Nucleus accumbens (tissue), 56 donors: ENCODE measurements around the gene ALKBH3.

ENCODE experiments used
- DNase-seq, 56 donors: peaks; one replicate each; lab custom pipeline; 2025; lab: John Stamatoyannopoulos, UW

The ALKBH3 gene

DNA sequence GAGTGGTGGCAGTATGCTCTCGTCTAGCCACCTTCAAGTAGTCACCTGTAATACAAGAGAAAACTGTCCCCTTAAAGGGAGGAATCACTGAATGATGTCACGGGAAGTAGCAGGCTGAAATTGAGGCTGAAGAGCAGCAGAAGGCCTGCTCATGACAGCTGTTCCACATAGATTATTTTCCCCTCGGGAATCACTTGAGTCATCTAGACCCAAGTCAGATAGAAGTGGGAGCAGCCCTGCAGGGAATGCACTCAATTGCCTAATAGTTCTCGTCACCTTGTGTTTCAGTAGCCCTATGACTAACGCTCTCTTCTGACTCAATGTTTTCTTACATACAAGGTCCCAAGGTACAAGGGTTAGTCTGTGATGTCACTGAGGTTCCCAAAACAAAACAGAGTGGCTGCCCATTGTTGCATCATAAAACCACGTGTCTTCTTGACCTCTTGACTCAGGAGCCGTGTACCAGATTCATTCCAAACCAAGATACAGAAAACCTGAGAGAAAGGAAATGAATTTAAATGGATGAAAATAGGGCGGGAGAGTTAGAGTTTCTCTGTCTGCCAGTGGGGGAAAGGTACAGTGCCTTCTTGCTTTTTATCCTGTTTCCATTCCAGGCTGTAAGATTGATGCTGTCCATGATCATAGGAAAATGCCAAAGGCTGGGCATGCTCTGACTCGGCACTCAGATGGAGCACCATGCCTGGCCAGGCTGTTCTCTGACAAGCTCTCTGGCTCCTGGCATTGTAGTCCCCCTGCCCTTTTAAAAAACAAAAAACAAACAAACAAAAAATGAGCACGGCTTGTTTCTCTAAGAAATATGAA, 40.2 kb downstream of the ALKBH3 start:
- peak in 8 of 56 donors; percentile 13 to 58 (median 29) for DNase-seq

DNA sequence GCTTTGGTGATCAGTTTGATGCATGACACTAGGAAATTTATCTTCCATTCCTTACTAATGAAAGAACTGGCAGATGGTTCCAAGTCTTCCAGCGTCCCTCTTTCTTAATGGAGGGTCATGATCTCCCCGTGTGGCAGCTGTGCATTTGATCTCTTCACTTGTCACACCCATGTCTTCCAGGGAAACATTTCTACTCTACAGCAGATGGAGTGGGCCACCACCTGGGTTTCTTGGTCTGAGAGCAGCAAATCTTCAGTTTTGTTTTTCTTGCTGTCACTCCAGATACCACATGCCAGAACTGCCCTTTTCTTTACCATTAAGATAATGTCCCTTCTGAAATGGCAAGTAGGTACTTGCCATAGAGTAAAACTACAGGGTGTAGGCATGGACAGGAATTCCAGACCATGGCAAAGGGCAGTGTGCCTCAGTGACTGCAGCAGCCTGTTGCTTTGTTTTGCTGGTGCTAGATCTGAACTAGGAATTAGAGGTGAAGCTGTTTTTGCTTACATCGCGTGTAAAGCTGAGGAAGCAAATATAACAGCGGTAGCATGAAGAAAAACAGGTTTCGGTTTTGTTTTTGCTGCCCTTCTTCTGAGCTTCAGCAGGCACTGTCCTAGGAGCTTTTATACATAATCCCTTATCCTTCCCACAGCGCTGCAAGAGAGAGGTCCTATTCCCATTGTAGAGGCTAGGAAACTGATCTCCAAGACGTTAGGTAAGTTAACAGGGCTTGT, 41.1 kb downstream of the ALKBH3 start:
- no peak for DNase-seq

DNA sequence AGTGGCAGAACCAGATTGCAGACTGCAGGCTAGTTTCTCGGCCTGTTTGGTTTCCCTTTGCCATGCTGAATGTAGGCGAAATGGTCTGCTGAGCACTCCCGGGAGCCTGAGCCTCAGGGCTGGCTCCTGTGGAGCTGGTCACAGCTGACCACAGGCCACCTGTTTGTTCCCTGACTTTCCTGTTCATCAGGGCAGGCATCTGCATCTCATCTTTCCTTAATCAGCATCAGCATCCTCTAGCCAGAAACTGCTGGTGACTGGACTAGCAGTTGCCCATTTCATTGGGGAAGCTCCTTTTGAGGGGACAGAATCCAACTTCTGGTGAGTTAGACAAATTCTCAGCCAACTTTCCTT, 41.6 kb downstream of the ALKBH3 start:
- no peak for DNase-seq

DNA sequence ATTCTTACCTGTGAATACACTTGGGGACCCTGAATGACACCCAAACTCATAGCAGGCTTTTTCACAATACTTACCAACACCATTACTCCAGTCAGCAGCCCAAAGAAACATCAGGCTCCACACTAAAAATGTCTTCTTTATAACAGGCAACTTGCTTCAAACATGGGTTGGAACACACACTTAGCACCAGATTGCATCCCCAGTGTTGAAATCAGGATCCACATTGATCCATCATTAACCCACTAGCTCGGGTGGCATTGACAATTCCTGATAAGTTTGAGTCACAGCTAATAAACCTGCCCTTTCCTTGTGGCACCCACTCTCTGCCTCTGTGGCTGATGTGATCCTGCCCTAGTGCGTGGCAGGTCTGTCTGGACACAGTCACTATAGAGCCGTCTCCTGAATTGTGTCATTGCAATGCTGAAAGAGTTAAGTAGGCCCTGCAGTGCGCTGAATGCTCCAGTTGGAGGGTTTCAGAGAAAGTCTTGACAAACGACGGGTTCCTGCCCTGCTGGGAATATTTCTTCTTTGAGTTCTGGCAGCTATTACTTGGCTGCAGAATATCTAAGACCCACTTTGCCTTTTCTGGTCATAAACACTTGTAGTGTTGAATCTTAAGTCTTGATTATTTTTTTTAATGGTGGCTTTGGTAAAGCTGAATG, 42.2 kb downstream of the ALKBH3 start:
- peak in 1 of 56 donors; percentile 18 for DNase-seq

DNA sequence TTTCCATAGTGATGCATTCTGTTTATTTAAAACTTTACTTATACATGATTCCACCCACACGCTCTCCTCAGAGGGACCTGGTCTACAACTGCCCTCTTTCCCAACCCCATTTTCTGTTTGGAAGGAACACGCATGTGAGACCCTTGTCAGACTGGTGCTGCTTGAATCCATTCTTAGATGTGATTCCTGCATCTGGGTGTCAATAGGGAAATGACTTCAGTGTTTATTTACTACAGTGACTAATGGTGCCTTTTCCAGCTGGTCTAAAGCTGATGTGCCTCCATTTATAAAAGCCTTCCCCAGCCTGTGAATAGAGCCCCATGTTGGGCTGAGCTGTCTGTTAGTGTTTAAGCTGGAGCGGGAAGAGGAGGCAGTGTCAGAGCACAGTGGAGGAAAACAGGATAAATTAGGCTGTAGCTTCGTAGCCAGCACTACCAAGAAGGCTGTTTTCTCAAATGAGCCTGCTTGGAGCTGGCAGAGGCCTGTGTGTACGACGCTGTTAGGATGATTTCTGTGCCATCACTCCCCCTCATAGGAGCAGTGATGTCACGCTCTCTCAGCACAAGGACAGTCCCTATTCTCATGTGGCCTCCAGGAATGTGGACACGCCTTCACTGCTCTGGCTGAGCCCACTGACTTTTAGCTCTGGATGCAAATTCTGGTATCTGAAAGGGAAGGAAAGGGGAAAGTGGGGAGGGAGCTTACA, 42.9 kb downstream of the ALKBH3 start:
- DNase-seq: peak in 36 of 56 donors; percentile 20 to 88 (median 52)

DNA sequence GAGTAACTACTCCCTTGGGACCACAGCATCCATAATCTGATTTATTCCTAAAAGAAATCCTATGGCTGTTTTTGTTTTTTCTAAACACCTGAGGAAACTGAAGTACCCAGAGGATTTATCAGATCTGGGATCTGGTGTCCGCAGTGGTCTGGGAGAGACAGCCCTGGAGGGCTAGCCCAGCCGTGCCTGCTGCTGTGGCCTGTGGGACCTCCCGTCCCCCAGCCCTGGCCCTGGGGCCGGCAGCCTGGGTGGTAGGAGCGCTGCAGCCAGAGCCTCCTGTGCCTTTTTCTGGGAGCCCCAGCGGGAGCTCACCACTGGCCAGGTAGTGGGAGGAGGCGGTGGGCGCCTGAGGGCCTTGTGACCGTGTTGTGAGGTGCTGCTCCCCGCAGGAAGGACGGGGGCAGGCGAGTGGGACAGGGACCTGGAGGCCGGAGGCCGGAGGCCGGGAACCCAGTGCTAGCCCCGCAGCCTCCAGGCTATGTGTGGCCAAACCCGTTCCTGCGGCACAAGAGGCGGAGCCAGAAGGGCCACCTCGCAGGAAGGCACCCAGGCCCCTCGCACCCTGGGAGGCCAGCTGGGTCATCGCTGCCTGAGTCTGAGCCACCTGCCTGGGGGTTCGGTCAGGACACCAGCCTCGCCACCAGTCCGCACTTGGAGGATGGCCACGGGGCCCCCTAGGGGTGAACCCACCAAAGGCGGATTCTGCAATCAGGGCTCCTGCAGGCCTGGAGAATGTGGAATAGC, 43.7 kb downstream of the ALKBH3 start:
- no peak for DNase-seq

DNA sequence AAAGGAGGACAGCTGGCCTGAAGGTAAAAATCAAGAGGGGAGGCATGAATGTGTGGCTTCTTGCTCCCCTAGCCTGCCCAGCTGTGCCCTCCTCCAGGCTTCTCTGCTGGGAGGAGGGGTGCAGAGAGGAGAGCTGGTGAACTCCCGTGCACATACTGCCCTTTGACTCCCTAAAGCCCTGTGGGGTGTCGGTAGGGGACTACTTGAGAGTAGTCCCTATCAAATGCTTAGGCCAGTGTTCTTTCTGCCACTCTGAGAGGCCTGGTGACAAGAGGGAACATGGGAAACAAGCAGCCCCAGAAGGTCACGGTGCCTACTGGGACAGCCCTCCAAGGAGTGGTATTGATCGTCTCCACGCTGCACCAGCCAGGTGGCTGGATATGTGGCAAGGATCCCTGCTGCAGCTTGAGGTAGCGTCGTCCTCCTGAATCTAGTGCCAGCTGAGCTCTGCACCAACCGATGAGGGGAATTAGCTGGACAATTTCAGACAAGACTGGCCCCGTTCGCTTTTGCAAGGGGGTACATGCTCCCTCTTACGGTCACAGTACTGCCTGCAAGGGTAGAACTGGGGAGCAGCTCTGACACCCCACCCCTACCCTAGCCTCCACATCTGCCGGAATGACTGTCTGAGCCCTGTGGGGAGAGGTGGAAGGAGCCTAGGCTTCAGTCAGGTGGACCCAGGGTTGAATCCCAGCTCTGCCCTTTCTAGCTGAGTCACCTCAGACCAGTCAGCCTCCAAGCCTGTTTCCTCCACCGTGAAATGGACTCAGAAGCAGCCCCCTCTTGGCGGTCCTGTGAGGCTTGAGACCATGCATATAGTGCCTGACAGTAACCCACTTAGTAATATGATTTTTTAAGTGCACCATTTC, 44.7 kb downstream of the ALKBH3 start:
- no peak for DNase-seq

DNA sequence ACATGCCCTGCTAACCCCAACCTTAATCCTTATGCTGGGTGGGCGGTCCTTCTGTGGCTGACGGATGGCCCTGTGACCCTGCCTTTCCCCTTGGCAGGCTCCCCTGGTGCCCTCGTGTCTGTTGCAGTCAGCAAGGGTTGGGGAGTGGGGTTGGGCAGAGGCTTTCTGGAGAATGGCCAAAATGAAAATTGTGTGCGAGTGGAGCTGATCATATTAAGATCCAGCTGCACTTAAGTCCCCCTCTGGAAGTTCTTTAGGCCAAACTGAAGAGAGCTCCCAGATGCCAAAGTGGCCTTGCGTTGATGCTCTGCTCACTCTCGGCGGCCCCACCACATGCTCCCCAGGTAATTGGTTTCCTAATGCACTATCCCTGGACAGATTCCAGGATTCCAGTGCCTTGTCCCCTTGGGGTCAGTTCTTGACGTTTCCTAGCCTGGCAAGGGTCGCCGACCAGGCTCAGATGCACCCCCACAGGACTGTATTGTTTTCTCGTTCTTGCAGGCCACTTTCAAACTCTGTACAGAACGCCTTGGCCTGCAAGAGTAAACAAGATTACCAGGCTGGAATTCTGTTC, 45.4 kb downstream of the ALKBH3 start:
- DNase-seq: no peak

DNA sequence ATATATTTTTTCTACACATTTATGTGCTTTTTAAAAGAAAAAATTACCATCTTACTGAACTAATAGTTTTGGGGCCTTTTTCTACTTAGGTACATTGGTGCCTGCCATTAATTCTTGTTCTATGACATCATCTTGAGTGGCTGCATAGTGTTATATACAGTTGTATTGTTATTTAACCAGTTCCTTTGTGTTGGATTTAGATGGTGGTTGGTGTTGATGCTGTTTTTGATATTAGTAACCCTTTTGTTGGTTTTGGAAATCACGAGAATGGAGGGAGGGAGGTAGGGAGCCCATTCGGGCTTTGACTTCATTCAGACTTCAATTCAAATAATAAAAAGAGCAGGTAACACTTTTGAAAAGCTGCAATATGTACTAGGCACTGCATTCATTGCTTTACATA, 46.4 kb downstream of the ALKBH3 start:
- DNase-seq: no peak

DNA sequence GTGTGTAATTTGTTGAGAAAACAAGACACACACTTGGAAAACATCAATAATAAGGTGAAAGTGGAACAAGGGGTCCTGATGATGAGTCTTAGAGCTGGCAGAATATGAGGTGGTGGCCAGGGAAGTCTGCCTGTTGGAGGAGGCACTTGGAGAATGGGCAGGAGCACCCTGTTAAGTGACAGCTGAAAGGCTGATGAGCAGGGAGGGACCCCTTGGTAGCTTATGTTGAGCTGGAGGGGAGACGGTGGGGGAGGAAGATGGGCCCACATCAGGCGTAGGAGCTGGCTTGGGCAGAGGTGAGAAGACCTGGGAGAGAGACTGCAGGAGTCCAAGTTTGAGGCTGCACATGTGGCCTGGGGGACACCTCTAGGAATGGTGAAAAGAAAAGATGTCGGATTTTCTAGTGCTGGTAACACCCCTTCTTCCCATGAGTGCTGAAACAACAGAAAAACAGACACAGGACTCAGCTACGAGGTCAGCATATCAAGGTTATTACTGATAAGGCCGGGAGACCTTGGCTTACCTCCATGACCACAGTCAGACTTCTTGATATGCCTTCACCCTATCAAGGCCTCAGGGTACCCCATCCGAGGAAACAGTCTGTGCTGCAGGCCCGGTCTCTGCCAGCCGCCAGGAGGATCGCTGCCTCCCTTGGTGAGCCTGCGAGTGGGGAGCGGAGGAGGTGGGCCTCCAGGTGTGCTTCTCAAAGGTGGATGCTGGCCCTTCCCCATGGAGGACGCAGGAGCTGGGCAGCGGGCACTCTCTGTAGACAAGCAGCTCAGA, 47.5 kb downstream of the ALKBH3 start:
- no peak for DNase-seq

DNA sequence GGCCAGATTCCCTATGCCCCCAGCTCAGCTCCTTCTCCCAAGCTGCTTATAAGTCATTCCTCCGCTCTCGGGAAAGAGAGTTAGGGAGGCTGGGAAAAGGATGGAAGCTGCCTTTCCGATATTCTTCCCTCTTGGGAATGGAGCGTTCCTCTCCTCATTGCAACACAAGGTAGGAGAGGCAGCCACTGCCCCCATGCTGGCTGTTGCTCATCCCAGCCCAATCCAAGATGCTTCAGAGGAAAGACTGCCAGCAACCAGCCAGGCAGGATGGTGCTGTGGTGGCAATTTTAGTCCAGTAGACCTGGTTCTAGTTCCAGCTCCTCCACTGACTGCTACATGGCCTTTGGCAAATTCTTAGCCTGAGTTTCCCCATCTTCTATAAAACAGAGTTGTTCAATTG, 48.1 kb downstream of the ALKBH3 start:
- DNase-seq: no peak

DNA sequence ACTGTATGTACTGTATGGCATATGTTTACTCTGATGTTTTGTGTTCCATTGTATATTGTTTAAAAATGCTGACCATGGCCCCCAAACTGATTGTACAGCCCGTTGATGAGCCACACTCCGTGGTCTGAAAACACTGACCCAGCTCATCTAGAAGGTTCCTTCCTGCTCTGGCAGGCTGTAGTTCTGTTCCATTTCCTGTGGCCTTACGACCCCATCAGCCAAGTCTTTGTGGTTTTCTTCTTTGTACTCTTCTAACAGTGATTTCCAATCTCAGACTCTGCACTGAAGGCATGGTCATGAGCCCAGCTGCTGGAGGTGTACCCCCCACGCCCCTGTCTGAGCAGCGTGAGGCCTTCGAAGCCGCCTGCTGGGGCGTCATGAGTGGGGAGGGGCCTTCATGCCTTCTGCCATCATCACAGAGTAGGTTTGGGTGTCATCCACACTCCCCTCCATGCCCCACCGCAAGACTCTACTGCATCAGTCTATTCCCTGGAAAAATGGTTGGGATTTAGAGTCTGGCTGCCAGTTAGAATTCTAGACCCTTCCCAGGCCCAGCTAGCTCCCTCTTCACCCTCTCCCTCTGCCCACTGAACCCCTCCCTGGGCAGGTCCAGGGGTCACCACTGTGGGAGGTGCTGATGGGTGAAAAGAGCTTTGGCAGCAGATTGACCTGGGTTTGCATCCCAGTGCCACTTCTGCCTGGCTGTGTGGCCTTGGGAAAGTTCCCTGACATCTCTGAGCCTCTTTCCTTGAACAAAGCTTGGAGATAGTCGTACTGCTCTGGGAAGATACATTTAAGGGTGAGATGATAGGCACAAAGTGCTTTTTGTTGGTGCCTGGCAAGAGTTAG, 50.5 kb downstream of the ALKBH3 start:
- no peak for DNase-seq

DNA sequence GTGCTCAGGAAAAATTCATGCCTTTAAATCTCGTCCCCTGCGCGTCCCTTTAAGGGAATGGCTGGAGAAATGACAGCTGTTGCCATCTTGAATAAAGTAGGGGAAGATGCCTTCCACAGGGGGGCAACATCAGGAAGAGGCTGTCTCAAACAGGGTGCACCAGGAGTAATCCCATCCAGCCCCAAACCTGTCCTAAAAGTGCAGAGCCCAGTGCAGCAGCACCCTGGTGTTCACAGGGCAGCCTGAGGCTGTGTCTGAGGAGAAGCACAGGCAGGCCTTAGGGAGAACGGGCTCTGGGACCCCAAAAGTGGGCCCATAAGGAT, 51.0 kb downstream of the ALKBH3 start:
- no peak for DNase-seq

DNA sequence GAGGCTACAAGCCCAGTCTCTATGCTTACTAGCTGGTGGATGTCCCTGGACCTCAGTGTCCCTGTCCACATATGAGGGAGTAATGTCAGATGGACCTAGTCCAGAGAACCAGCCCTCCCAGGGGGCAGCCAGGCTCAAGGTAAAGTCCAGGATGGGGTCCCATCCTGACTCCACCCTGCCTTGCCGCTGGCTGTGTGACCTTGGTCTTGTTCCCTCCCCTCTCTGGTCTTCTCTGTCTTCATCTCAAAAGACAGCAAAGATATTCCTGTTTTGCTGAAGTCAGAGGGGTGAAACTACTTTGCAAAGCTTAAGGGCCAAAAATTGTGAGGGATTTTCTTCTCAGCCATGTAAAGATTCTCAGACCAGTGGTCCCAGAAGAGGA, 52.6 kb downstream of the ALKBH3 start:
- DNase-seq: no peak

DNA sequence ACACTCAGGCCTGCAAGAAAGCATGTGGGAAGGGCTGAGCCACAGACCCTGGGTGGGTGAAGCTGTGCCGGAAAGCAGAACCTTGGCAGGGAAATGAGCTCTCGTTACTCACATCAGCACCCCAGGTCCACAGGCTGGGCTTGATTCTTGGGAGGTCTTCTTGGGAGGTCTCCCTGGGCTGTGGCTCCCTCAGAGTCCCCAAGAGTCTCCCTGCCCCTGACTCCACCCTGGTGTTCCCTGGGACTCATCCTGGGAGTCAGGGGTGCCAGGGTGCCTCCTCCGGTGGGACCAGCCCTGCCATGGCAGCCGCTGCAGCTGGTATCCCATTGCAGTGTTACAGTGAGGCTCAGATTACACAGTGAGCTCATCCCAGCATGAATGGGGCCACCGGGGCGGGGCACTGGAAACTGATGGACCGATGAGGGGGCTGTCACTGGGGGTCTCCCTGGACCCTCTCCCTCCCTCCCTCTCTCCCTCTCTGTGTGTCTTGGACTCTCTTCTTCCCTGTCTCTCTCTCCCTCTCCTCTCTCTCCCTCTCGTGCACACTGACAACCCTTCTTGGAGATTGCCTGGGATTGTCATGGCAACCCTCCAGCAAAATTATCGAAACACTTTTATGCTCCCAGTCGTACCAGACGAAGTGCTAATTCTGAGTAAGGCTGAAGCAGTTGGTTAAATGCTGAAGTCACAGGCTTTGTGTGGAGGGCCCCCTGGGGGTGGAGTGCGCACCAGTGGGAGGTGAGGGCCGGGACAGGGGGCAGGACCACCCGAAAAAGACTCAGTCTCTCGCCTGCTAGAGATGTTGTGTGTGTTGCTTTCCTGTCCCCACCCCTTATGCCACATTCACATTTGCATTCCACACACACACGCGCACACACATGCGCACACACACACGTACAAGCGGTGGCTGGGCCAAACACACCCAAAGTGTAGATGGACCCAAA, 53.2 kb downstream of the ALKBH3 start:
- DNase-seq: peak in 23 of 56 donors; percentile 21 to 84 (median 45)
